Brain microvascular endothelial cell (primary cell): ENCODE data around the gene MAGED2.

Source experiments
- DNase-seq: peaks from one replicate; pipeline ENCODE4 v3.0.0-alpha.2; 2020
- H3K27ac ChIP-seq: fragments of 250-450 bp; sonication (Bioruptor Pico); 2 replicates; pipeline ENCODE4 v1.5.1; 2020; ENCODE audit warnings: mild to moderate bottlenecking, moderate library complexity
- H3K27me3 ChIP-seq: fragments of 250-450 bp; sonication (Bioruptor Pico); replicated peaks from 2 replicates; pipeline ENCODE4 v1.5.1; 2020; ENCODE audit warnings: mild to moderate bottlenecking
- H3K36me3 ChIP-seq: fragments of 250-450 bp; sonication (Bioruptor Pico); replicated peaks from 2 replicates; pipeline ENCODE4 v1.5.1; 2020; ENCODE audit warnings: mild to moderate bottlenecking
- H3K4me3 ChIP-seq: 2 replicates; pipeline ENCODE4 v1.5.1; 2011; ENCODE audit warnings: low read depth, mild to moderate bottlenecking, control low read depth, low read length, moderate library complexity
- in situ Hi-C: cut with HindIII; loops from 2 replicates; pipeline ENCODE4 v1.10.0; 2017; ENCODE audit warnings: low sequenced_read_pairs, low pct_ligation_motif_present
- TF ChIP-seq, protein P1 (sequence below): IDR thresholded peaks from 2 replicates; pipeline ENCODE4 v1.5.1; 2011; ENCODE audit warnings: low read depth, mild to moderate bottlenecking, moderate library complexity, low read length, control low read depth, inconsistent platforms; ENCODE audit errors: missing control alignments

The MAGED2 gene

DNA sequence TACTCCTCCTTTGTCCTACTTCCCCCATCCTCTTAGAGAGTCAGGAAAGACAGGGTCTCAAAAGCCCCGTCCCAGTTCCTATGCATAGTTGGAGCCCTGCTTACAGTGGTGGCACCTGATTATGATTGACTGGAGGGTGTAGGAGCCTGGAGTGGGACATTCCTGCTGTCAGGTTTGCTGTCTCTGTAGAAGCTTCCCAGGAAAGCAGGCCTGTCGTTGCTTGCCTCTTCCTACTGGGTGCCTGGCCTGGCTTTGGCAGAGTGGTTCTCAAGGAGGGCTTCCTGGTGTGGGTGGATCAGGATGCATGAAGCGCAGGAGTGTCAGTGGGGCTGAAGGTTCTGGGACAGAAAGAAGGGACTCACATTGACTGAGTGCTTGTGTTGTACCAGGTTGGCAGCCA lies 4.8 kb downstream of the MAGED2 start:
- in situ Hi-C loops: no loop called here

DNA sequence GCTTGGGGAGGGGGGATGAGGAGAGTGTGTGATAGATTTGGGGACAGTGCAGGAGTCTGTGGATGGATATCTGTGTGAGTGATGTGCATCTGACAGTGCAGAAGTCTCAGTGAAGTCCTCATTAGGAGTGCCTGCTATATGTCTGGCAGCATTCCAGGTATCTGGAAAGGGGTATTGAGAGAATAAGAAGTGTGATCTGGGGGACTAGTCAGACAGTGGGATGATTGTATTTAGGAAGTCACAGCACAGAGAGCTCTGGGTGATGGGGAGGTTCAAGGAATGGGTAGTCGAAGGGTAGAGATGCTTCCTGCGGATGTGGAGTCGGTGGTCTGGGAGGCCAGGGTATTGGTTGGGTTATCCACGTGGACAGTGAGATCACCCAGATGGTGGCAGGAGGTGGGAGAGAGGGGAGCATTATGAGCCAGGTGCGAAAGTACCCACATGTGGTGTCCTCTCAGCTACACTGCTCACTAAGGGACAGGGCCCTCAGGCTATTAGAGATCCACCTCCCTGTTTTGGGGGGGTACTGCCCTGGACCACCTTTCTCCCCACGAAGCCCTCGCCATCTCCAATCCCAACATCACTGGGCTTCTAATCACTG lies 9.8 kb downstream of the MAGED2 start:
- DNase-seq: no peak
- no peak overlapping the region for H3K4me3 ChIP-seq
- in situ Hi-C loops: no loop called here
- H3K36me3 ChIP-seq: peaks cover 25% of the 10 kb centered on the region
- TF ChIP-seq, protein P1, sequence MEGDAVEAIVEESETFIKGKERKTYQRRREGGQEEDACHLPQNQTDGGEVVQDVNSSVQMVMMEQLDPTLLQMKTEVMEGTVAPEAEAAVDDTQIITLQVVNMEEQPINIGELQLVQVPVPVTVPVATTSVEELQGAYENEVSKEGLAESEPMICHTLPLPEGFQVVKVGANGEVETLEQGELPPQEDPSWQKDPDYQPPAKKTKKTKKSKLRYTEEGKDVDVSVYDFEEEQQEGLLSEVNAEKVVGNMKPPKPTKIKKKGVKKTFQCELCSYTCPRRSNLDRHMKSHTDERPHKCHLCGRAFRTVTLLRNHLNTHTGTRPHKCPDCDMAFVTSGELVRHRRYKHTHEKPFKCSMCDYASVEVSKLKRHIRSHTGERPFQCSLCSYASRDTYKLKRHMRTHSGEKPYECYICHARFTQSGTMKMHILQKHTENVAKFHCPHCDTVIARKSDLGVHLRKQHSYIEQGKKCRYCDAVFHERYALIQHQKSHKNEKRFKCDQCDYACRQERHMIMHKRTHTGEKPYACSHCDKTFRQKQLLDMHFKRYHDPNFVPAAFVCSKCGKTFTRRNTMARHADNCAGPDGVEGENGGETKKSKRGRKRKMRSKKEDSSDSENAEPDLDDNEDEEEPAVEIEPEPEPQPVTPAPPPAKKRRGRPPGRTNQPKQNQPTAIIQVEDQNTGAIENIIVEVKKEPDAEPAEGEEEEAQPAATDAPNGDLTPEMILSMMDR: no peak
- H3K27ac ChIP-seq: no peak overlapping the region
- H3K27me3 ChIP-seq: no peaks in the 10 kb centered on the region

More for the DNA sequence above, 4.8 kb downstream of the MAGED2 start:
- TF ChIP-seq, protein P1: no peak
- no peak for DNase-seq
- Histone ChIP-seq H3K36me3 (peaks cover 48% of the 10 kb centered on the region), H3K27me3 (no peaks in the 10 kb centered on the region), H3K4me3 (no peak overlapping the region), H3K27ac (no peak overlapping the region)

DNA sequence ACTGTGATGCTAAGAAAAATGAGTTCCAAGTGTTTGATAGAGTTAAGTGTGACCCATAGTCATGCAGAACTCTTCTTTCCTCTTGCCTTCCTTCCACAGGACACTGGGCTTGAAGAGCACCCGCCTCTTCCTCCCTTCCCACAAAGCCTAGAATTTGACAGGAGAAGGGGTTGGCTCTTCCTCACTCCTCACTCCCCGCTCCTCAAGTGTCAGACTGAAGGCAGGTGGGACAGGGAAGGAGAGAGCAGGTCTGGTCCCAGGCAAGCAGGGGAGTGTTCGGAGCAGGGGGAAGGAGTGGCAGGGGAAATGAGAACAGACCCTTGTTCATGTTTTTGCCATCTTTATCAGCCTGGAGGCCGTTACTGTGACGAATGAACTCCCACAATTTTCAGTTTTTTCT lies 10.7 kb downstream of the MAGED2 start:
- in situ Hi-C loops: no loop called here
- TF ChIP-seq, protein P1: no peak

DNA sequence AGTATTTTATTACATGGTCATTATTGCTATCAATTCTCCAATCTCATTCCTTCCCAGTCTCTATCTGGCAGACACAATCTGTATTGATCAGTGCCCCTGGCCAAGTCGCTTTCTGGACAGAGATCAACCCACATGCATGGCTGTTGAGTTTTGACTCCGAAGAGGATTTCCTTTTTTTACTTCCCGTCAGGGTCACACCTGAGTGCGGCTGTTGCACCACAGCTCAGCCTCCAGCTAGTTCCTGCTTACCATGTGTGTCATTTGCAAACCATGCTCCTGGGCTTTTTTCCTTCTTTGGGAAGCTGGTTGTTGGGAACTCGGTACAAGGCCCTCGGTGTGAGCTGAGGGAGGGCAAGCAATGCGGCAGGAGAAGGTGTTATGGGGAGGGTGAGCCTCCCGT lies 11.7 kb downstream of the MAGED2 start:
- TF ChIP-seq, protein P1: no peak
- in situ Hi-C loops: no loop called here
- no peak overlapping the region for H3K4me3 ChIP-seq
- no peak overlapping the region for H3K27ac ChIP-seq
- H3K36me3 ChIP-seq: peaks cover 17% of the 10 kb centered on the region
- H3K27me3 ChIP-seq: no peaks in the 10 kb centered on the region
- no peak for DNase-seq

More for the DNA sequence above, 10.7 kb downstream of the MAGED2 start:
- Histone ChIP-seq H3K27ac (no peak overlapping the region), H3K36me3 (peaks cover 25% of the 10 kb centered on the region), H3K4me3 (no peak overlapping the region), H3K27me3 (no peaks in the 10 kb centered on the region)
- DNase-seq: no peak

DNA sequence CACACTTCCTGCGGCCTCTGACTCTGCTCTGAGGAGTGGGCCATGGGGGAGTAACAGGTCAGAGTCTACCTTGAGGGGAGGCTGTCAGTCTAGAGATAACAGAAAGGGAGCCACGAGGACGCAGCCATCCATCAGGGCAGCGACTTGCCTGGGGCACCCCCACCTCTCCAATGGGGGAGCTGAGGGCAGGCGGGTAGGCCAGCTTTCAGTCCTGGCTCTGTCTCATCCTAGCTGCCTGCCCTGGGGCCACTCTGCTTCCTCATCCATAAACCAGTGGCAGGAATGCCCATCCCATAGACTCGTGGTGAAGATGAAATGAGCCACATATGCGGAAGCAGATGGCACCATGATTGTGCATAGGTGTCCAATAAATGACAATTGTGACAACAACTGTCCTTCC lies 13.2 kb downstream of the MAGED2 start:
- no peak for DNase-seq
- H3K36me3 ChIP-seq: peaks cover 7% of the 10 kb centered on the region
- in situ Hi-C loops: no loop called here
- H3K4me3 ChIP-seq: no peak overlapping the region
- TF ChIP-seq, protein P1: no peak
- H3K27ac ChIP-seq: no peak overlapping the region
- no peaks in the 10 kb centered on the region for H3K27me3 ChIP-seq

DNA sequence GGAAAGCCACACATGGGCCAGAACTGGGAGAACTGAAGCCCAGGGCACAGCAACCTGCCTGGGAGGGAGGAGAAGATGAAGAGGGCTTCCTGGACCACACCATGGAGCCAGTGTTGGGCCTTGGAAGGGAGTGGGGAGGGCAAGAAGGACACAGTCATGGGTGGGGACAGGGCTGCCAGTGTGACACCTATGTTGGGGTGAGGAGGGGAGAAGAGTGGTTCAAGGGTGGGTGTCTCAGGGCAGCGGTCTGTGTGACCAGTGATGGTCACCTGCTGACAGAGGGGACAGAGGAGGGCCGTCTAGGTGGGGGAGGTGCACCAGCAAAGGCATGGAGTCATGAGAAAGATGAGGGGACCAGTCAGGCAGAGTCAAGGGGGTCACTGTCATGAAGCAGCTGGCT lies 13.8 kb downstream of the MAGED2 start:
- Histone ChIP-seq H3K36me3 (peaks cover under 1% of the 10 kb centered on the region), H3K27ac (no peak overlapping the region), H3K4me3 (no peak overlapping the region), H3K27me3 (no peaks in the 10 kb centered on the region)
- TF ChIP-seq, protein P1: no peak
- in situ Hi-C loops: no loop called here
- DNase-seq: no peak
